A673 (cell line): ENCODE measurements around the gene ERFE.

Source experiments
- EZH2 ChIP-seq: fragments of 200-600 bp; sonication (generic); IDR thresholded peaks from 2 replicates; pipeline ENCODE4 v1.6.1; 2017; ENCODE audit warnings: borderline replicate concordance, low read depth, mild to moderate bottlenecking, mixed read lengths, antibody characterized with exemption, low read length; ENCODE audit not compliant: poor library complexity, severe bottlenecking
- TF ChIP-seq, protein P1 (sequence below): fragments of 300-800, 200-600 bp; sonication (generic); conservative IDR thresholded peaks from 2 replicates; pipeline ENCODE4 v1.5.1; 2017; ENCODE audit warnings: low read depth, mild to moderate bottlenecking, antibody characterized with exemption, low read length, moderate library complexity, mixed read lengths

DNA sequence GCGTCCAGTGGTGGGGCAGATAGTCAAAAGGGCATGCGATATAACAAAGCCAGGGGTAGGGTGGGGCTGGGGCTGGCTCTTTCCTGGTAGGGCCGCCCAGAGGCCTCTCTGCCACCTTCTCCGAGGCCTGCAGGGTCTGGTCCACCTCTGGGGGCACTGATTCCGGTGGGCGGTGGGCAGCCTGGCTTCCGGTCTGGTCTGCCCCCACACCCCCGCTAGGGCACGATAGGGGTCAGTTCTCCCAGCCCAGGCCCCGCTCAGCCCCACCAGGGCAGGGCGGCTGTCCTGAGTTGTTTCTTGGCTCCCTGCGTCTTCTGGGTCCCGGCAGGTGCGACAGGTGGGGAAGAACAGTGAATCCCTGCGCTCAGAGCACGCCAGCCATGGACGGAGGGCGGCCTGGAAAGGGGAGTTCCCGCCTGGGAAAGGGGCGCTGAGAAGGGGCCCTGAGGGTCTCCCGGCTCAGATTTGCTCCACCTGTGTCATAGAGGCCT lies 707 bp upstream of the ERFE start:
- TF ChIP-seq, protein P1, sequence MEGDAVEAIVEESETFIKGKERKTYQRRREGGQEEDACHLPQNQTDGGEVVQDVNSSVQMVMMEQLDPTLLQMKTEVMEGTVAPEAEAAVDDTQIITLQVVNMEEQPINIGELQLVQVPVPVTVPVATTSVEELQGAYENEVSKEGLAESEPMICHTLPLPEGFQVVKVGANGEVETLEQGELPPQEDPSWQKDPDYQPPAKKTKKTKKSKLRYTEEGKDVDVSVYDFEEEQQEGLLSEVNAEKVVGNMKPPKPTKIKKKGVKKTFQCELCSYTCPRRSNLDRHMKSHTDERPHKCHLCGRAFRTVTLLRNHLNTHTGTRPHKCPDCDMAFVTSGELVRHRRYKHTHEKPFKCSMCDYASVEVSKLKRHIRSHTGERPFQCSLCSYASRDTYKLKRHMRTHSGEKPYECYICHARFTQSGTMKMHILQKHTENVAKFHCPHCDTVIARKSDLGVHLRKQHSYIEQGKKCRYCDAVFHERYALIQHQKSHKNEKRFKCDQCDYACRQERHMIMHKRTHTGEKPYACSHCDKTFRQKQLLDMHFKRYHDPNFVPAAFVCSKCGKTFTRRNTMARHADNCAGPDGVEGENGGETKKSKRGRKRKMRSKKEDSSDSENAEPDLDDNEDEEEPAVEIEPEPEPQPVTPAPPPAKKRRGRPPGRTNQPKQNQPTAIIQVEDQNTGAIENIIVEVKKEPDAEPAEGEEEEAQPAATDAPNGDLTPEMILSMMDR = no peak
- TF ChIP-seq EZH2 = no peak
